Brain microvascular endothelial cell (primary cell): Measurements from ENCODE around the gene FCHSD2.
"Not testable (repeated sequence)": the region's sequence is repeated elsewhere in the genome, so short reads cannot be mapped to it uniquely, and the experiment has no call there.

Source experiments
- DNase-seq: peaks from one replicate; pipeline ENCODE4 v3.0.0-alpha.2; 2020
- H3K27ac ChIP-seq: fragments of 250-450 bp; sonication (Bioruptor Pico); 2 replicates; pipeline ENCODE4 v1.5.1; 2020; ENCODE audit warnings: mild to moderate bottlenecking, moderate library complexity
- H3K27me3 ChIP-seq: fragments of 250-450 bp; sonication (Bioruptor Pico); replicated peaks from 2 replicates; pipeline ENCODE4 v1.5.1; 2020; ENCODE audit warnings: mild to moderate bottlenecking
- H3K36me3 ChIP-seq: fragments of 250-450 bp; sonication (Bioruptor Pico); replicated peaks from 2 replicates; pipeline ENCODE4 v1.5.1; 2020; ENCODE audit warnings: mild to moderate bottlenecking
- H3K4me3 ChIP-seq: 2 replicates; pipeline ENCODE4 v1.5.1; 2011; ENCODE audit warnings: low read depth, mild to moderate bottlenecking, control low read depth, low read length, moderate library complexity
- in situ Hi-C: cut with HindIII; loops from 2 replicates; pipeline ENCODE4 v1.10.0; 2017; ENCODE audit warnings: low sequenced_read_pairs, low pct_ligation_motif_present
- TF ChIP-seq, protein P1 (sequence below): IDR thresholded peaks from 2 replicates; pipeline ENCODE4 v1.5.1; 2011; ENCODE audit warnings: low read depth, mild to moderate bottlenecking, moderate library complexity, low read length, control low read depth, inconsistent platforms; ENCODE audit errors: missing control alignments

Gene FCHSD2

DNA sequence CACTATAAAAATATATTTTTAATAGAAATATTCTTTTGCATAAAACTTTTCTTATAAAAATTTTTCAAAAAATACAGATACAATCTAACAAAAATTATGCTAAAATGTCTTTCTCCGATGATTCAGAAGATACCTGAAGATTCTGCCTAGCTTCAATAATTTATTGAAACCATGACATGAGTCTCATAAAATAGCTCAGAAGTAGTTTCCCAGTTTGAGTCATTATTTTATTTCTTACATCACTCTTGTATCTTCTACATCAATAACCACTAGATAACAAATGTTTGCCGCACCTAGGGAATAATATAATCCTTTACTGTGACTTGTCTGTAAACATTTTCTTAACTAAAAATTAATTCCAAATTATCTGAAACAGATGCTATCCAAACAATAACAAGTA is 158.6 kb downstream of the FCHSD2 start:
- no peak overlapping the region for H3K4me3 ChIP-seq
- no peak for DNase-seq
- in situ Hi-C loops, result no loop called here
- no peaks in the 10 kb centered on the region for H3K27me3 ChIP-seq
- H3K27ac ChIP-seq, result no peak overlapping the region
- no peaks in the 10 kb centered on the region for H3K36me3 ChIP-seq
- TF ChIP-seq, protein P1, sequence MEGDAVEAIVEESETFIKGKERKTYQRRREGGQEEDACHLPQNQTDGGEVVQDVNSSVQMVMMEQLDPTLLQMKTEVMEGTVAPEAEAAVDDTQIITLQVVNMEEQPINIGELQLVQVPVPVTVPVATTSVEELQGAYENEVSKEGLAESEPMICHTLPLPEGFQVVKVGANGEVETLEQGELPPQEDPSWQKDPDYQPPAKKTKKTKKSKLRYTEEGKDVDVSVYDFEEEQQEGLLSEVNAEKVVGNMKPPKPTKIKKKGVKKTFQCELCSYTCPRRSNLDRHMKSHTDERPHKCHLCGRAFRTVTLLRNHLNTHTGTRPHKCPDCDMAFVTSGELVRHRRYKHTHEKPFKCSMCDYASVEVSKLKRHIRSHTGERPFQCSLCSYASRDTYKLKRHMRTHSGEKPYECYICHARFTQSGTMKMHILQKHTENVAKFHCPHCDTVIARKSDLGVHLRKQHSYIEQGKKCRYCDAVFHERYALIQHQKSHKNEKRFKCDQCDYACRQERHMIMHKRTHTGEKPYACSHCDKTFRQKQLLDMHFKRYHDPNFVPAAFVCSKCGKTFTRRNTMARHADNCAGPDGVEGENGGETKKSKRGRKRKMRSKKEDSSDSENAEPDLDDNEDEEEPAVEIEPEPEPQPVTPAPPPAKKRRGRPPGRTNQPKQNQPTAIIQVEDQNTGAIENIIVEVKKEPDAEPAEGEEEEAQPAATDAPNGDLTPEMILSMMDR, result no peak

DNA sequence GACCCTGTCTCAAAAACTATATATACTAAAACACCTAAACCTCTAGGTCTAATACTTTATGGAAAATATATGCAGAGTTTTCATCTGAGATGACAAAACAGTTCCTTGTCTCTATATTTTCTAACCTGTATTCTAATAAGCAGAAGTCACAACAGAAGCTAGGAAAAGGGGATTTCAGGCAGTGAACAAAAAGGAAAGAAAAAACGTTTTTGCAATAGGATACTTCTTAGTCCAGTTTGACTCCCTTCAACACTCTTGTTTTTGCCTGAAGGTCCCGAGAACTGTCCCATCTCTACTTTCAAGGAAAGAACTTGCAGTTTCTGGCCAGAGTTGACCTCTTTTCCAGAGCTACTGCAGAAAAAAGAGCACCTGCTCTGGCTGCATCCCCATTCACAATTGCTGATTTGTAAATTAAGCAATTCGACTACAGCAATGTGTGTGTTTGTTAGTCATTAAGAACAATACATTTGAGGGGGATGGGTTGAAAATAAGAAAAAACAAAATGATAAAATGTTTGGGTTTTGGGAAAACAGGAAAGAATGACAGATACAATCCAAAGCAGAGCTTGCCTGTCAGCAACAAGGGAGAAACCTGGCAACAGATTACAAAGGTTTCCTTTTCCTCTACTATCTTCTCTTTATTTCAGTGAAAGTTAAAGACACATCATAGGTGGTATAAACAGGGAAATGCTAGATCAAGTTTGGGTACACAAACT is 160.0 kb downstream of the FCHSD2 start:
- H3K36me3 ChIP-seq, result no peaks in the 10 kb centered on the region
- no peak for DNase-seq
- no peaks in the 10 kb centered on the region for H3K27me3 ChIP-seq
- no peak overlapping the region for H3K27ac ChIP-seq
- TF ChIP-seq, protein P1, result no peak
- in situ Hi-C loops, result no loop called here
- no peak overlapping the region for H3K4me3 ChIP-seq

DNA sequence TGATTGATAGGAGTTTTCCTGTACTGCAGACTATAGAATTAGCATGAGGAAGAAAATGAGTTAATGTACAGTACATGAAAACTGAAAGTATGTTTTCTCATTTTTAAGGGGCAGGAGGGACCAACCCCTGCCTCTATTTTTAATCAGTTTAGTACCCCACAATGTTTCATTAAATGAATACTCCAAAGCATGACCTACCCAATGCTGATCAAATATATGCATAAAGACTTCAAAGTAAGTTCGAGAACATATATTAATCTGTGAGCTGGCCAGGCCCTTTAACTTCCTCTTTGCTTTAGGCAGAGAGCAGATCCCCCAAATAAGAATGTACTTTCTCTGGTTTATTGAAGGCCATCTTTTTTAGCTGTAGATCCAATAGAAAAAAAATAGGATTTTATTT is 161.0 kb downstream of the FCHSD2 start:
- Histone ChIP-seq H3K4me3 (no peak overlapping the region), H3K27ac (no peak overlapping the region), H3K36me3 (no peaks in the 10 kb centered on the region), H3K27me3 (no peaks in the 10 kb centered on the region)
- in situ Hi-C loops, result no loop called here
- TF ChIP-seq, protein P1, result no peak
- no peak for DNase-seq

DNA sequence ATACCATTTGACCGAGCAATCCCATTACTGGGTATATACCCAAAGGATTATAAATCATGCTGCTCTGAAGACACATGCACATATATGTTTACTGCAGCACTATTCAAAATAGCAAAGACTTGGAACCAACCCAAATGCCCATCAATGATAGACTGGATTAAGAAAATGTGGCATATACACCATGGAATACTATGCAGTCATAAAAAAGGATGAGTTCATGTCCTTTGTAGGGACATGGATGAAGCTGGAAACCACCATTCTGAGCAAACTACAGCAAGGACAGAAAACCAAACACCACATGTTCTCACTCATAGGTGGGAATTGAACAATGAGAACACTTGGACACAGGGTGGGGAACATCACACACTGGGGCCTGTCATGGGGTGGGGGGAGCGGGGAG is 164.3 kb downstream of the FCHSD2 start:
- H3K27ac ChIP-seq, H3K36me3 ChIP-seq, H3K4me3 ChIP-seq, H3K27me3 ChIP-seq, DNase-seq, in situ Hi-C loops: not testable (repeated sequence)

DNA sequence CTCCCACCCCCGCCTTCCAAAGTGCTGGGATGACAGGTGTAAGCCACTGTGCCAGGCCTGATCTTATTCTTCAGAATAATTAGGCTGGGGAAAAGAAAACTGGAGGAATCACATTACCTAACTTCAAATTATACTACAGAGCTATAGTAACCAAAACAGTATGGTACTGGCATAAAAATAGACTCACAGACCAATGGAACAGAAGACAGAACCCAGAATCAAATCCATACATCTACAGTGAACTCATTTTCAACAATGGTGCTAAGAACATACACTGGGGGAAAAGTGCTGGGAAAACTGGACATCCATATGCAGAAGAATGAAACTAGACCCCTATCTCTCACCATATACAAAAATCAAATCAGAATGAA is 165.6 kb downstream of the FCHSD2 start:
- H3K36me3 ChIP-seq, DNase-seq, H3K27me3 ChIP-seq, in situ Hi-C loops, H3K4me3 ChIP-seq: not testable (repeated sequence)
- H3K27ac ChIP-seq, result peak overlapping the region; percentile 33

DNA sequence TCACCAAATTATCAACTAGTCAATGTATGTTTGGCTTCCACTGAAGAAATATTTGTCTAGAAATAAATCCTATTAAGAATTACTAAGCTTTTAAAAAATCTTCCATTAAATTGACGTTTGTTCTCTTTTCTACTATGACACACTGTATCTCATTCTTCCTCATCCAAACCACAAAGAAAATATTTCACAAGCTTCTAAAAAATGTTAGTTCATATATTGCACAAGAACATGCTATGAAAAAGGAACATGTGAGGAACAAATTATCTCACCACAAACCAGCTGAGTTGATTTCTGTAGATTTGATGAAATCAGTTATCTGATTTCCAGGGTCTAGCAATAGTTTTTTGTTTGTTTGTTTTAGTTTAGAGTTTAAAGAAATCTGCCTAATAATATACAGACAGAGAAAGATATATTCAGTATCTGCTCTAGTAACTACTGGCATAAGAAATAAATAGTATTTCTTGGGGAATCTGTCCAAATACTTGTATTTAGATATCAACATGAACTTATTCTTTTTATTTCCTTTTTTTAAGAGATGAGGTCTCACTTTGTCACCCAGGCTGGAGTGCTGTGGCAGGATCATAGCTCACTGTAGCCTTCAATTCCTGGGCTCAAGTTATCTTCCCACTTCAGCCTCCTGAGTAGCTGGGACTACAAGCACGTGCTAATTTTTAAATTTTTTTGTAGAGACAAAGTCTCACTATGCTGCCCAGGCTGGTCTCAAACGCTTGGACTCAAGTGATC is 166.2 kb downstream of the FCHSD2 start:
- Histone ChIP-seq H3K36me3 (no peaks in the 10 kb centered on the region), H3K27ac (peak overlapping the region; percentile 33), H3K27me3 (no peaks in the 10 kb centered on the region), H3K4me3 (no peak overlapping the region)
- in situ Hi-C loops, result no loop called here
- peak; percentile 50 for DNase-seq
- TF ChIP-seq, protein P1, result no peak
